GM21717 (cell line): ENCODE results near the gene SRP9.
"Not testable (repeated sequence)": the region's sequence is repeated elsewhere in the genome, so short reads cannot be mapped to it uniquely, and the experiment has no call there.

Experiments used
- ATAC-seq: cut with Tn5 transposase; IDR thresholded peaks from one replicate; pipeline ENCODE4 v1.9.1; 2021; ENCODE audit warnings: mild to moderate bottlenecking, moderate library complexity; ENCODE audit not compliant: unreplicated experiment

Gene SRP9

GRCh38 chr1:225755671-225756319, 21.8 kb upstream of the SRP9 start:
- ATAC-seq = no peak

DNA sequence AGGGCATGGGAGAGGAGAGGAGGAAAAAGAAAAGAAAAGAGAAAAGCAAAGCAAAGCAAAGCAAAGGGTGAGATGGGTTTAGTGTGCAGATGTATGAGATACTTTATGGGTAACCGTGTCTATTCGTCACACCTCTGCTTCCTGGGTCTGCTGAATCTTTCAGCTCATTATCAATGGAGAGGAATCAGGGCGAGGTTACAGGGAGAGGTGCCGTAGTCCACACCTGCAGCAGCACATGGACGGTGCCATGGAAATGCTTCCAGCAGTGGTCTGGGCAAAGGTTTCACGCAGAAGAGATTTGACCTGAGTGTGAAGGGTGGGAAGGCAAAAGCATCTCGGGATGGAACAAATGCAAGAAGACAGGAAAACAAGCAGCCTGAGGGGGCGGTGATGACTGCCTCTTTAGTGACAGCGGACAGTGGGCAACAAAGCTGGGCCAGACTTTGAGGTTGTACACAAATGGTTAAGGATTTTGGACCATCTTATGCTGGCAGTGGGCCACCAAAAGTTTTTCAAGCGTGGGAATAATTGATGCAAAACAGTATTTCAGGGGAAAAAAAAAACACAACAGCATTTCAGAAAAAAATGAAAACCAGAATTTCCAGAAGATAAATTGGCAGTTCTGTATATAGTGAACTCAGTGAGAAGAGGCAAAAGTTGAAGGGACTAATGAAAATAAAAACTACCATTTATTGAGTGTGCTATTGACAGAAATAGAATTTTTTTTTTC, 19.5 kb upstream of the SRP9 start:
- ATAC-seq = no peak

GRCh38 chr1:225759972-225760371, 17.7 kb upstream of the SRP9 start:
- not testable (repeated sequence) for ATAC-seq

- ATAC-seq = no peak
Observed at GRCh38 chr1:225760531-225760930, 17.1 kb upstream of the SRP9 start.

- not testable (repeated sequence) for ATAC-seq
Observed at GRCh38 chr1:225761395-225761794, 16.2 kb upstream of the SRP9 start.

DNA sequence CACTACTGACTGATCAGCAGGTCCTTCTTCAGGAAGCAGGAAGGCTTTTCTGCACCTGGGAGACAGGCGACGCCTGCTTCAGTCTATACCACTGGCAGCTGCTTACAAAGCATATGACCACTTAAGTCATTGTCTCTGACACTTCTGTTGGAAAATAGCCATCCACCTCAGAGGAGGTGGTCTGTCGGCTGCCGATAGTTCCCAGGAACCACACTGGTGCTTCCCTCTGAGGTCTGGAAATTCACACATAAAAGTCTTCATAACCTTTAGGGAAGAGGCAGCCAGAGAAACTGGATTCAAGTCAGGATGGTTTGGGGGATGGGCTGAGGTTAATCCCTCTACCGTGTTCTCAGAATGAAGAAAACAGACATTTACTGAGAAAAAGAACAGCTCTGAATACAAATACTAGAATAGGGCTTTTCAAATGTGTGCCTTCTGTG, 15.6 kb upstream of the SRP9 start:
- no peak for ATAC-seq

DNA sequence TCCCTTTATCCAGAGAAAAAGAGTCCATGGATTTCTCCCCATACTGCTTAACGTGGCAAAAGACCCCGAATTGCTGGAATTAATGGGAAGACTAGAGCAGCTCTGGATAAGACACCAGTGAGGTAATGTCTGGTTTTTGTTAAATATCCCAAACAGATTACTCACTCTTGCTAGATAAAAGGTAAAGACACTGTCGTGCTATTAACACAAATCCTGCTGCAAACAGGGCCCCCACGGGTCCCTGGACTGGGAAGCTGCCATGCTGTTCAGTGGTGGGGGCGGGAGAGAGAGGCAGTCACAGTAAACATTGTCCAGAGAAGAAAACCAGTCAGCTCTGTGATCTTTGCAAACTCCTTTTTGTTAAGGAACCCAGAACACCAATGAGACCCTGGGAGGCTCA, 15.2 kb upstream of the SRP9 start:
- no peak for ATAC-seq

DNA sequence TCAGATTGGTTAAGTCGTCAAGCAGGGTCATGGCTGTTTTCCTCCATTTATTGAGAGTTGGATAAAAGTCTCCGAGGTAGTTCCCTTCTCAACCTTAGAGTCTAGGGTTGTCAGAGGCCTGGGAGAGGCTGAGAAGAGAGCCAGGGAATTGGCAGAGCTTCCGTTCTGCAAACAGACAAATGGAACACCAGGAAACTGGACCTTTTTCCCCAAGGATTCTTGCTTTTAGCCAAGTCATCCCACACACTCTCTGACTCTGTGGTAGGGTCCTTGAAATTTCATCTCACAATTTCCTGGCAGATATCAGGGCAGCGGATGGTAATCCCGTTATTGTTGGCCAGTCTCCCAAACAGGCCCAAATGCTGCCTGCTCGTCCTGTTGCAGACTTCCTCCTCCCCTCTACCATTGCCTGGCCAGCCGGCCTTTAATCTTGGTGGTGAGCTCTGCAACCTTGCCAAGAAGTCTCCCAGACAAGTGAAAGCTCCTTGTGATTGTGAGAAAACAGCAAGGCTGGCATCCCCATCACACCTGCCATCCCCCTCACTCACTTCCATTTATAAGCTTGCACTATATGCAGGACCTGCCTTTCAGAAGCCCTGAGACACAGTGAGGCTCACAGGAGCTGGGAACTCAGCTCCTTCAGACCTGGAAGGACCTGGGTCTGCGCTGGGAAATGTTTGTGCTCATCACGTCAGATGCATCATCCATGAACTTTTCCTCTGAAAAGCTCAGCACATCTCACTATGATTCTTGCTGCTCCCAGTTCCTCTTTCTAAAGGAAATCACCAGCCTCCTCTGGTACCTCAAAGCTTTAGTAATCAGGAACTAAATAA, 13.7 kb upstream of the SRP9 start:
- ATAC-seq = no peak

- ATAC-seq = no peak
Observed at GRCh38 chr1:225765982-225766674, 11.5 kb upstream of the SRP9 start.

GRCh38 chr1:225766967-225767633, 10.5 kb upstream of the SRP9 start:
- ATAC-seq = no peak

DNA sequence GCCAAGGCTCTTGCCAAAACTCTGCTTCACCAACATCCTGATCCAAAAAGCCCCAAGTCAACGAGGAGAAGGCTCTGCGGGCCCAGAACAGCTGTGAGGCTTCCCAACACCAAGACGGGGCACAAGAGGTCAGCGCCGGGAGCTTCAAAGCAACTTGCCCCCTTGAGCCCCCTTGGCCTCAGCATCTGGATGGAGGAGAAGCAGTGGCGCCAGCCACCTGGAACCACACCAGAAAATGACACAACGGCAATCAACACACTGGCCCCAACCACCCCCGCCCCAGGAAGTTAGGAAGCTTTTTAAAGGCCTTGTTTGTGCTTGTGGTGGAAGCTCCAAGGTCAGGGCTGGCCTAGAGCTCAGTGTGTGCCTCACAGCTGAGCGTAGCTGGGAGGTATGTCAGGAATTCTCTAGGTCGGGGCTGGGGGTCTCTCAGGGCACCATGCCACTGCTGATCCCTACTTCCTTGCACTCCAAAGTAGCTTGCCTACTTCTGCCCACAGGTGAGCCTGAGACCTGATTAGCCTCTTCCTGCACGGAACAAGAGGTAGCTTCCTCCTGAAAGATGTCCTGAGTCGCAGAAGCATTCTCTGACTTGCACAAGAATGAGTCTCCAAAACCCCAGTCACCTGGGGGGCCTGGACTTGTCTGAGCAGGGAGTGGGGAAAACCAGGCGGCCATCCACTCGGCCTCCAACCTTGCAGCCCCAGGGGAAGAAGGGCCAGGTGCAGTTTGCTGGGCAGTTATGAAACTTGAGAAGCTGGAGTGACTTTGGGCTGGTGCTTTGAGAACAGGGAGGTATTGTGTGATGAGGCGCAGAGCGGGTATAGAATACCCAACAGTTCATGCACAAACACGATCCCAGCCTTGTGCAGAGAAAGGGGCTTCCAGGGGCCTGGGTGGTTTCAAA, 9.7 kb upstream of the SRP9 start:
- ATAC-seq = no peak

GRCh38 chr1:225768662-225769426, 8.8 kb upstream of the SRP9 start:
- ATAC-seq = no peak

DNA sequence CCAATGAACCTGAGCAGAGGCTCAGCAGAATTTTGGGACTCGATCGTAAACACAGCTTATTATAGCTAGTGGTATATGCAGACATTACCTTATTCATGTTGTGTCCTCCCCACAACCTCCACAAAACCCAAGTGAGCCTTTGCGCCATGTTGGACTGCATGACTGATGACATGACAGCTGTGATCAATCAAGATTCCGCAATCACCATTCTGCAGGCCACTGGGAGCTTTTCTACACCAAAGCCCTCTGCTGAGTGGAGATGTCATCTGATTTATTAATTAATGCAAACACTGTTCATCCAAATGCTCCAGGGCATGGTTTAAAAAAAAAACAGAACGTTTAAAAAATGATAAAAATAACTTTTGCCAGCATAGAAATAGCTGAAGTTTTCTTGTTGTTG, 7.9 kb upstream of the SRP9 start:
- ATAC-seq = no peak

DNA sequence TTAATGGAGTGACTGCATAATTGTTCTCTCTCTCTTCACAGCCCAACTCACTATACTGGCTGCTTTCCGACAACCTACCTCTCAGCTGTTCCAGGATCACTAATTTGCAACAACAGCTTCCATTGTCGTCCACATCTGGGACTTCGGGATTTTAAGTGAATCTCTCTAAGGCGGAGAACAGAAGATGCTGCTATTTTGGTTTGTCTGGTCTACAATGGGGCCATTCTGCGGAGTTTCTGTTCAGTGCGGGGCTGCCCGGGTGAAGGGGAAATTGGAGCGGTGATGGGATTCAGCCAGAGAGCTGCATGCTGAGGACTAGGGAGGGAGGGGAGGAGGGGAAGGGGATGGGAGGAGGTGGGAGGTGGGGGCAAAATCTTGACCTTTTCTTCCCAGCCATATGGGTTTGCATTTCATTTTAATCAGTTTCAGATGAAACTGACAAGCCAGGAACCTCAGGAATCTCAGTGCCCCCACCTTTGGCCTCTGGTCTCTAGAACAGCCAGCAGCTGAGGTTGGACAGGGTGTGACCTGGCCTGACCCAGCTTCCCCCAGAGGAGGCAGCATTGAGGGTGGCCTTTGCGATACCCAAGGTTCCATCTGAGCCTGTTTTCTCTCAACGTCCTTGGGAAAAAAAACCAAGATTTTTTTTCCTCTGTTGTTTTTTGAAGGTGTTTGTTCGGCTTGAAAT, 6.9 kb upstream of the SRP9 start:
- ATAC-seq = no peak

- ATAC-seq = no peak
Observed at GRCh38 chr1:225771661-225772322, 5.8 kb upstream of the SRP9 start.

DNA sequence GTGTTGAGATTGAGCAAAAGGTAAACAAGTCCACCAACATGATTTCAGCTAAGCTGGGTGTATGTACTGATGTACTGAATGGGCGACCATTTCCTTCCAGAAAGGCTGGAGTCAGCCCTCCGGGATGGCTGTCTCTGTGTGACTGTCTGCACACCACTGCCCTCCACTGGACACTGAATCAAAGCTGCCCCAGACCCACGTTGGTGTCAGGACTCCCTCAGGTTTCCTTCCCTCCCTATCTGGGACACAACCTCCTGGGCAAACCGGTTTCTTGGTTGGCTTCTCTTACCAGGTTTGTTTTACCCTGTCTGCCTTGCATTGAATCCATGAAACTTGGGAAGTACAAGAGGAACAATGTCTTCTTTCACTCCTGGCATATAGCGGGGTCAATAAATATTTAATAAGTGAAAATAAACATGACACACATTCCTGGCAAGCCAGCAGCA, 5.3 kb upstream of the SRP9 start:
- ATAC-seq = no peak

- no peak for ATAC-seq
Observed at GRCh38 chr1:225772848-225773247, 4.8 kb upstream of the SRP9 start.
